ENCODE results near the gene SULT1C2. TPM values are rescaled to one million over a fixed set of nuclear protein-coding genes. Genes with fewer than 3 reads are reported as not detected.

SULT1C2 gene
- polyA plus RNA-seq, 2 of the 4 experiments (the other 2 are of a cell fraction): 0.36 to 0.56 TPM

GRCh38 chr2:108324531-108325255 lies 36.0 kb downstream of the SULT1C2 start:
- Histone ChIP-seq H3K9me3 (no peaks in the 10 kb centered on the region), H3K4me2 (peak overlapping the region; percentile 35; the same call in 2 of the 3 replicates), H3K4me1 (peaks cover 17% of the 10 kb centered on the region), H3K27ac (peak overlapping the region; percentile 50 to 64), H3K4me3 (no peak overlapping the region)
- WGBS (ENCODE audit: missing lambda C conversion rate): 60% methylated on average over 2 of the region's 2 CpGs
- TF ChIP-seq ESRRA (IDR thresholded peaks at IDR 0.05; ENCODE audit: borderline replicate concordance, low read length) (no peak), REST (IDR thresholded peaks at IDR 0.05) (no peak), SREBF2 (IDR thresholded peaks at IDR 0.05) (no peak), FOSL2 (IDR thresholded peaks at IDR 0.05) (no peak), FOSL2 (CRISPR knock-in tag; IDR thresholded peaks at IDR 0.05) (0 out of 2 replicates have a peak, but pooled peaks have one; percentile 10)
- ChIA-PET CTCF (interaction anchor here (0.5 to 1.1 kb wide), 5 partner anchors 9 to 209 kb away, joined by 3 to 5 read pairs (median 4); no protein-coding TSS in a partner anchor), POLR2A (no interaction called here)
- no peak for FAIRE-seq
- DNase-seq (ENCODE audit: low read depth in 1 of 2, low spot score in 1 of 2): peak in 1 of 2 experiments; percentile 46
- ATAC-seq: peak; percentile 72 to 74; a peak in 4 of 6 replicates

GRCh38 chr2:108325756-108326155 lies 37.1 kb downstream of the SULT1C2 start:
- ATAC-seq: peak in 1 of 2 experiments; percentile 52; a peak in 2 of 6 replicates
- WGBS (ENCODE audit: missing lambda C conversion rate): 79% methylated on average over 2 of the region's 2 CpGs
- TF ChIP-seq ZSCAN20 (CRISPR knock-in tag; IDR thresholded peaks at IDR 0.05): no peak
- TF ChIP-seq RNF2 (IDR thresholded peaks at IDR 0.05; ENCODE audit: borderline replicate concordance, low read depth): no peak
- no peak for TF ChIP-seq EHF (CRISPR knock-in tag; IDR thresholded peaks at IDR 0.05)
- no peak for TF ChIP-seq ATOH8 (CRISPR knock-in tag; IDR thresholded peaks at IDR 0.05; ENCODE audit: low read depth)
- no peak for TF ChIP-seq BCL3 (IDR thresholded peaks at IDR 0.05)
- TF ChIP-seq HOXB5 (CRISPR knock-in tag; IDR thresholded peaks at IDR 0.05): no peak
- TF ChIP-seq KDM5A (IDR thresholded peaks at IDR 0.05): no peak
- TF ChIP-seq RCOR1 (IDR thresholded peaks at IDR 0.05; ENCODE audit: low read depth, low read length): no peak
- no peak for TF ChIP-seq CBX2 (IDR thresholded peaks at IDR 0.05; ENCODE audit: borderline replicate concordance, low read depth)
- TF ChIP-seq REST (IDR thresholded peaks at IDR 0.05): no peak
- no peak for TF ChIP-seq PHF8 (IDR thresholded peaks at IDR 0.05; ENCODE audit: borderline replicate concordance, low read depth)
- TF ChIP-seq NPAS2 (CRISPR knock-in tag; IDR thresholded peaks at IDR 0.05; ENCODE audit: borderline replicate concordance): no peak
- TF ChIP-seq MAFK (IDR thresholded peaks at IDR 0.05; ENCODE audit: partially characterized antibody): no peak
- no peak for TF ChIP-seq JUNB (IDR thresholded peaks at IDR 0.05)
- TF ChIP-seq JUN (IDR thresholded peaks at IDR 0.05): no peak
- TF ChIP-seq POLR2A (IDR thresholded peaks at IDR 0.05; ENCODE audit: low read length): no peak
- TF ChIP-seq FOSB (CRISPR knock-in tag; IDR thresholded peaks at IDR 0.05): no peak
- no peak for TF ChIP-seq ZNF302 (CRISPR knock-in tag; IDR thresholded peaks at IDR 0.05)
- no peak for TF ChIP-seq RFX5 (IDR thresholded peaks at IDR 0.05)
- TF ChIP-seq CHD2 (IDR thresholded peaks at IDR 0.05; ENCODE audit: low read length, partially characterized antibody): no peak
- Histone ChIP-seq H3K4me1 (peaks cover 17% of the 10 kb centered on the region), H3K9me3 (no peaks in the 10 kb centered on the region), H3K27ac (peak overlapping the region in 1 of 2 experiments; percentile 64; a peak in 3 of 6 replicates), H3K4me2 (no peak overlapping the region), H3K4me3 (no peak overlapping the region)
- ChIA-PET CTCF (interaction anchor here (1.1 kb wide), 2 partner anchors 30 to 110 kb away, joined by 3 to 4 read pairs; no protein-coding TSS in a partner anchor), POLR2A (no interaction called here)
- DNase-seq (ENCODE audit: low read depth in 1 of 2, low spot score in 1 of 2): no peak
- FAIRE-seq: no peak
